Right forelimb (tissue), 1 donor: Measurements from ENCODE around the gene OR7D2.
"Not testable (repeated sequence)": the region's sequence is repeated elsewhere in the genome, so short reads cannot be mapped to it uniquely, and the experiment has no call there.

Source experiments
- DNase-seq: peaks from one replicate; pipeline ENCODE4 v3.0.0-alpha.2; 2018

The OR7D2 gene

DNA sequence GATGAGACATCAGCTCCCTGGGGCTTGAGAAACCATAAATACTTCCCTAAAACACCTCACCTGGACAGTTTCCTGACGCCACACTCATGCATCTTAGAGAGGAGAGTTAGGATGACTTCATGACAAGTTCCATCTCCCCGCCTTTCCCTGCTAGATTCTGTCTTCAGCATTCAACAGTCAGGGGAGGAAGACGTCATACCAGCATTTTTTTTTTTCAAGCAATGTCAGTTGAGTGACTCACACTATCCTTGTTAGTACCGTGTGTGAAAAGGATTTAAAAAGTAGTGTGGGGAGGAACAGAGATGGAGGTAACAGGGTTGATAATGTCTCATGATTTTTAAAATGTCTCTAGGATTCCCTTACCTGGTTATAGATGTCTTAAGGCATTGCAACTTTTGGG, at the start of gene OR7D2:
Gene OR7D2 (plus strand): TSS at position 79 of the 400 bp plus-strand sequence. CDS start 6,803 bp downstream, outside the sequence.
- DNase-seq = no peak

DNA sequence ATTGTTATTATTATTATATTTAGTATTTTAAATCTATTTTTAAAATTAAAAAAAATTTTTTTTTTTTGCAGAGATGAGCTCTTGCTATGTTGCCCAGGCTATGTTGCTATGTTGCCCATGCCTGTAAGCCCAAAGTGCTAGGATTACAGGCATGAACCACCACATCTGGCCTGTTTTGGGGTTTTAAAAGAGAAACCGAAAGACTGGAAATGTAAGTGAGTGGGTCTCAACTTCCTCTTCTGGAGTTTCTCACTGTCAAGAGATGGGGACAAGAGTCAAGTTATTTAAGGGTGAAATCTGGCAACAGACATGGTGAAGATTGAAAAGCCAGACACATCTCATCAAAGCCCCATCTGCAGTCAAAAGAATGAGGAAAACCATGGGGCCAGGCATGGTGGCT, 47.8 kb upstream of the OR7D2 start:
- no peak for DNase-seq

DNA sequence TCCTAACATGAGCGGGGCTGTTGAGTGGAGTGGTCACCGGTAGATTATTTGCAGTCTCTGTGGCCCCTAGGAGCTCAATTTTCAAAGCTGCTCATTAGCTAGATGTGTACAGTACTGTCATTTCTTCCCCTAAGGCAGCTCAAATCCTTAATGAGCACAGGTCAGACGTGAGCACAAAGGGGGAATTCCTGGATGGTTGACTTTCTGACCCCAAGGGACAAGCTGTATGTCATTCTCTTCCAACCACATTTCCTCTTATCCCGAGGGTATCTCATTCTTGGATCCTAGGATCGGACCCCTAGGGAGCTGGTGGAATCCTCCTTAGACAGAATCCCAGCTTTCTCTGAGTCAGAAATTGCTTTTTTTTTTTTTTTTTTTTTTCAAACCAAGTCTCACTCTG, 46.4 kb upstream of the OR7D2 start:
- DNase-seq = no peak

DNA sequence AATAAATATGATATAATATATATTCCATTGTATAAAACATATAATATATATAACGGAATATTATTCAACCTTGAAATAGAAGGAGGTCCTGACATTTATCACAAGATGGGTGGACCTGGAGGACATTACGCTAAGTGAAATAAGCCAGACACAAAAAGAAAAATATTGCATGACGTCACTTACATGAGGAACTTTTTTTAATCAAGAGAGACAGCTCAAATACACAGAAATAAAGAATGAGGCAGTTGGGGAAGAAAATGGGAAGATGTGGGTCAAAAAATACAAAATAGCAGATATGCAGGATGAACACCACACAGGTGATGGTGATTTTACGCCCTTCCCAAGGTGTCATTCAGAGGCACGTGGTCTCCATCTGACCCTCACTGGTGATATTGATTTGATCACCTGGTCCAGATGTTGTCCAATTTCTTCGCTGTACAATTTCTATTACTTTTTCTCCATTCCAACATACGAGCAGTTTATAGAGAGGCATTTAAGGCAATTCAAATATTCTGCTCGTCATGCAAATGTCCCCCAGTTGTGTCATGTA, 39.1 kb upstream of the OR7D2 start:
- DNase-seq = no peak

DNA sequence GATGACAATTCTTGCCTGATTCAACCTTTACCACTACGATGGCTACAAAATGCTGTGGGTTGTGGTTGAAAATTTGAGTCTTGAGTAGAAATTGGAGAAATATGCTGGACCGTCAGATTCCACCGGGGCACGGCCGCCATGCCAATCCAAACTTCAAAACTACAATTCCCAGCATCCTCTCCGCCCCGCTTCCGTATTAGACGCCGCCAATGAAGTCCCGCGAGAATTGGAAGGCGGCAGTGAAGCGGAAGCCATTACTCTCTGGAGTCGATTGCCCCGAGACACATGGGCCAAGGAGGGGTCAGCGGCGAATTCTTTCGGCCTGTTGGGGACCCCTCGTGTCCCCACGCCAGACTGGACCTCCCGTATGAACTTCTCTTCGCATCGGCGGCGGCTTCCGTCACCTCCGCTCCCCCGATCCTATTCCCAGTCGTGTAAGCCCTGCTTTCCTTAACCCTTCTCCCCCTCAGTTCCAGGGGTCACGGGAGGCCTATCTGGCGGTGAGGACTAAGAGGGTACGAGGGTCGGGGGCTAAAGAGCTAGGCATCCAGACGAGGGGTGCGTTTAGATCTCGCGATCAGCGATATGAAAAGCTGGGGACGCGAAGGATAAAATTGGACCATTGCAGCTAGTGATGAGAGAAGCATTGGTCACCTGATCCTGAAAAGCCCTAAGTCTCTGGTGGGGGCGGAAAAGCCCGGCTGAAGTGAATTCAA, 38.5 kb upstream of the OR7D2 start, which contains the start of gene ZNF317:
Gene ZNF317 (plus strand): TSS at position 239 of the 716 bp plus-strand sequence. CDS start 15,620 bp downstream, outside the sequence.
- DNase-seq = peak; percentile 92

DNA sequence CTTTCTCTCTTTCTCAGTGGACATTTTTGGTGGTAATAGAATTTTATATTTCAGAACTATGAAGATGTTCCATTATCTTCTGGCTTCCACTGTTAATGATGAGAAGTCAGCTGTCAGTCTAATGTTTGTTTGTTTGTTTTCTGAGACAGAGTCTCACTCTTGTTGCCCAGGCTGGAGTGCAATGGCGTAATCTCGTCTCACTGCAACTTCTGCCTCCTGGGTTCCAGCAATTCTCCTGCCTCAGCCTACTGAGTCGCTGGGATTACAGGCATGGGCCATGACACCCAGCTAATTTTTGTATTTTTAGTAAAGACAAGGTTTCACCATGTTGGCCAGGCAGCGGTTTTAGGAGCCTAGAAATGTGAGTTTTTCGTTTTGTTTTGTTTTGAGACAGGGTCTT, 33.9 kb upstream of the OR7D2 start:
- no peak for DNase-seq

DNA sequence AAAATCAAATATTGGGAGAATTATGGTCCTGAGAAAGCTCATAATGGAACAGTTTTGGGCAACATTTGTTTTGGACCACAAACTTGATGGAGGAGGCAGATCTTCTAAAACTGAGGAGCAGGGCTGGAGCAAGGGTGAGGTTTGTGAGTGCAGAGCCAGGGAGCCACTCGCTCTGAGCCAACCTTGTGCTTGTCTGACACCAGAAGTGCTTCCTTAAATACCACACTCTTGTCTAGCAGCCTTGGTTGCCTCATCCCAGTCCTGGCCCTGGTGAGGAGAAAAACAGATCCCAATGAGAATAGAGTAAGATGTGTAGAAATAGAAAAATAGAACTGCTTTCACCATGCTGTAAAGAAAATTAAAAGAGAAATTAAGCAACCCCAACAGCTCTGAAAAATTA, 31.9 kb upstream of the OR7D2 start:
- DNase-seq = no peak

DNA sequence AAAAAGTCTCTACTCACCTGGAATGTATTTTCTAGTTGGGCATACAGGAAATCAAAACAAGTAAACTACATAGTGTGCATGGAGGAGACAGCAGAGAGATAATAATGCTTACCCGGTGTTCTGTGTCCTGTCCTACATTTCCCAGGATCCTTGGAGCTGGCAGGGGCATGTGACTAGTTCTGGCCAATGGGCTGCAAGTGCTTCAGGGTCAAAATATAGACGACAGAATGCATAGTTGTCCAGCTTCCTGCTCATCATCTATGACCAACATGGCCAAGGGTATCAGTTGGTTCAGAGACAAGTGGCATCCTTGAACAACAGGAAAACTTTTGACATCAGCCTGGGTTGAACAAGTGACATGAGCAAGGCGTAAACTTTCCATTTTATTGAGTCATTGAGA, 30.1 kb upstream of the OR7D2 start:
- no peak for DNase-seq

DNA sequence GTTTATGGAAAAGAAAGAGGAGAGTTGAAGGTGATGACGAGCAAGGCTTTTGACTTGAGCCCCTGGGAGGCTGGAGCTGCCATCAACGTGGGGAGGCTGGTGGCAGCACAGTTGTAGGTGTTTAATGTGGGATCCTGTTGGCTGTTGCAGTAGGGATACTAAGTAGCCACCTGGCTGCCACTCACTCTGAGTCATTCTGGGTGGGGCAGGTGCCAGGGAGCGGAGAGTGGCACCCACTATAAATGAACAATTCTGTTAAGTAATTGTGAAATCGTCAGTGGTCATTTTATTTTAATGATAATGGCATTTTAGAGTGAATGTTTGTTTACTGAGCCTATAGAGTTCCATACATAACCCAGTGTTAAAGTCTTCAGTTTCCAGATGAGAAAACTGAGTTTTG, 28.8 kb upstream of the OR7D2 start:
- DNase-seq = no peak

DNA sequence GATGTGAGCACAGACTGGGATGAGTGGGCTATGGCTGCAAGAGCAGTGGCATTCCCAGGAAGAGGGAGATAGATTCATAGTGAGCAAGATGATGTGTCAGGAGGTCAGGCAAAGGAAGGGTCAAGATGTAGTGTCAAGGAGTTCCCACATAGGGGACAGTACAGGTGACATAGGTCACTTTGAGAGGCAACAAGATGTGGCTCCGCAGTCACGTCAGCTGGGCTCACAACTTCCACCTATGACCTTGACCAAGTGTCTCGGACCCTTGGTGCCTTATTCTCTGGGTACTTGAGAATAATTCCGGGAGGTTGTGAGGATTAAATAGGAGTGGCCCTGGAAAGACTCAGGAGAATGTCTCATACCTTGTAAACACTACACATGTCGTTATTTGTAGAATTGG, 28.1 kb upstream of the OR7D2 start:
- no peak for DNase-seq

DNA sequence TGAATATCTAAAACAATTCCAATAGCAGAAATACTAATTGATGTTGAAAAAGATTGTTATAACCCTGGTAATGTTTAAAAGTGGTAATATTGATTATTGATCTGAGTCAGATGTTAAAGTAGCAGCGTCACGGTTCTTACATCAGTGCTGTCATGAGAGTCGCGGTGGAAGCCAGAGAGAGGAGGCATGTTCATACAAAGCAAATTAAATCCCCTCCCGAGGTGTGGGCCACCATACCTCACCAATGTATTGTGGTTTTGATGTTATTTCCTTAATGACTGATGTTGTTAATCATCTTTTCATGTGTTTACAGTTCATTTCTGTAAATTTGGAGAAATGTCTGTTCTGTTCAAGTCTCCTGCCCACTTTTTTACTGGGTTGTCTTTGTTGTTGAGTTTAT, 27.4 kb upstream of the OR7D2 start:
- DNase-seq = no peak

DNA sequence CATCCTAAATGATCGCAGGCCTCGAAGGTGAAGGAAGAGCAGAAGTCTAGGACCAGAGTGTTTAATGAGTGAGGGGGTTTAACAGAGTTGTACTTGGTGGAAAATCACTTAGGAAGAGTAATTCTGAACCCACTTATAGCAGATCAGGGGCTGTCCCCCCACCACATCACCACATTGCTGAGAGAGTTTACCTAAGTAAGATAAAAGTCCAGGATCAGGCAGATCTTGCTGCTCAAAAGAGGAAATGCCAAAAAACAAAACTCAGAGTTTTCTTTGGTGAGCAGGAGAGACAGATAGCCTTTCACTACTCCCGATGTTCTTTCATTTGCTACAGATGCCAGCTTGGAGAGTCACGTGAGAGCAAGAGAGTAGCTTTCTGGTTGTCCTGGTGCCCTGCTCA, 23.2 kb upstream of the OR7D2 start:
- no peak for DNase-seq

DNA sequence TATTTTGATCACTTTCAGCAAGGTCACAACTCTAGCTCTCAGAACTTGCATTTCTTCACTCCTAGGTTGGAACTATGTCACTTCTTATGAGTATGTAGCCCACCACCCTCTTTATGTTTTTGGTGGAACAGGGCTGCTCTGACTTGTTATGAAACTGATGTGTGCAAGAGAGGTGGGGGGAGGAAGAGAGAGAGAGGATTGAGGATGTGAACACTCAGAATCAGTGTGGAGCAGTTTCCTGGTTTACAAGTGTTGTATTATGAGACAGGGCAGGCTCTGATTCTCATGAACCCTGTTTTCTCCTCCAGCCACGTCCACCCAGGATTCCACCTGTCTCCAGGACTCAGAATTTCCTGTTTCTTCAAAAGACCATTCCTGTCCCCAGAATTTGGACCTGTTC, 22.5 kb upstream of the OR7D2 start:
- no peak for DNase-seq

DNA sequence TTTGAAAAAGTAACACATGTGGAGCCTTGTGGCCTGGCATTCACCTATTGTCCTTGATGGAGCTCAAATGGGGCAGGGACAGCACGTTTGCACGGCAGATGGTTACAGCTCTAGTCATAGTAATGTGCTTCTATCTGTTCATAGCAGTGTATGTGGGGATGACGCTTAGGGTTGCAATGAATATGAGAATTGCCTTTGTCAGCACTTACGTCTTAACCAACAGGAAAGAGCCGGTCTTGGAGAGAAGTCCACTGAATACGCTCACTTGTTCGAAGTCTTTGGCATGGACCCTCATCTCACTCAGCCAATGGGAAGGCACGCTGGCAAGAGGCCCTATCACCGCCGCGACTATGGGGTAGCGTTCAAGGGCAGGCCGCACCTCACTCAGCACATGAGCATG, 18.9 kb upstream of the OR7D2 start:
- no peak for DNase-seq

DNA sequence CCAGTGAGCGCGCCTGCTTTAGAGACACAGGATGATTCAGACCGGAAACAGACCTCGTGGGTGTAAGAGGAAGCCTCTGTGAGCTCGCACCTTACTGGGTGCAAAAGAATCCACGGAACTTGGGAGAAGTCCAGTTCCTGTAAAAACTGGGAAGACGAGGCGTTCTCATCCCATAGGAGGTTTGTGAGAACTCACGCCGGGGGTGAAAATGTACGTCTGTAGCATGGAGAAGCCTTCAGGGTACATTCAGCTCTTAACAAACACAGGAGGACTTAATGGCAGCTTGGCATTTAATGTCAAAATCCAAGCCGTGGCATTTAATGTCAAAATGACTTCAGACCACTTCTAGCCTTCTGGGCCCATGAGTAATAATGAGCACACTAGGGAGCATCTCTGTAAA, 17.4 kb upstream of the OR7D2 start:
- no peak for DNase-seq

DNA sequence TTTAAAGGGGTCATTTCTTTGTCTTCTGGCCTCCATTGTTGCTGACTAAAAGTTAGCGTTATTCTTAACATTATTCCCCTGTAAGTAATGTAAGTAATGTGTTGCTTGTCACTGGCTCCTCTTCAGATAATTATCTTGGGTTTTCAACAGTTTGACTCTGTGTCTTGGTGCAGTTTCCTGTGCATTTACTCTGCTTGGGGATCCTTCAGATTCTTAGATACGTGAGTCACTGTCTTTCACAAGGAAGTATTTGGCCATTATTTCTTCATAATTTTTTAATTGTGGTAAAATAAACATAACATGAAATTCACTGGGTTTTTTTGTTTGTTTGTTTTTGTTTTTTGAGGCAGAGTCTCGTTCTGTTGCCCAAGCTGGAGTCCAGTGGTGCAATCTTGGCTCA, 13.5 kb upstream of the OR7D2 start:
- DNase-seq = no peak

DNA sequence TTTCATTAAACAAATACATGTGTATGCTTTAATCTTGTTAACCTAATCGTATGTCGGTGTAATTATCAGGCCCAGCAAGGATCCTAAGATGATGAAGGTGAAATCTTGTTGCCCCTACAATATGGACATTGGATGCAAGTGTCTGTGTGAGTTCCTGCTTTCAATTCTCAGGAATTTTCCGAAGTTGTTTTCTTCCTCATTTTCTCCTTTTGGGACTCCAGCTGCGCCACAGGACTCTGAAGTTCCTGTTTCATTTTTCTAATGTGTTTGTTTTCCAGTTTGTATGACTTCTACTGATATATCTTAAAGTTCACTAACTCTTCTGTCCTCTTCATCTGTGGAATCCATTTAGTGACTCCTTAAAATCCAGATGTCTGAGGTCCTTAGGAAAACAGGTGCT, 11.9 kb upstream of the OR7D2 start:
- DNase-seq = no peak

DNA sequence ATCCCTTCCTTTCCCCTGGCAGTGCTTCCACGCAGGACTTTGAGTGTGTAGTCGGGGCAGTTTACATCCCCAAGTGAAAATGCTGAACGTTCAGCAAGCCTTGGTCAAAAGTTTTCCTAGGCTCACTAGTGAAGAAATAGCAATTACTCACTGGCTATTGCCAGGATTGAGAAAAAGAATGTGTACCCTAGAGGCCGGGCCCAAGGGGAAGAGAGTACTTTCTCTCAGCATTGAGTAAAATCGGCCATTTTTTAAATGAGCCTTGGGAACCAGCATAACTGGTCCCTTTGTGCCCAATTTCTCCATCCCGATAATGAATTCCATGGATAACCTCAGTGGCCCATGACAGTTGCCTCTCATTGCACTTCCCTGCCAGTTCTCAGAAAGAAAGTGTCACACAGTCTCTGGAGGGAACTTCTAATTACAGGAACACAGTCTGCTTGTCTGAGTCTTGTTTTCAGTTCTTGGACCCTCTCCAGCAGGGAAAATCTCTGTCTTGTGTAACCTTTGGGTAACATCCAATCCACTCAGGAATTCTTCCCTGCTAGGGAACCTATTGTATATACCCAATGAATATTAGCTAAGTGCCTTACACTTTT, 7.3 kb upstream of the OR7D2 start:
- DNase-seq = no peak

DNA sequence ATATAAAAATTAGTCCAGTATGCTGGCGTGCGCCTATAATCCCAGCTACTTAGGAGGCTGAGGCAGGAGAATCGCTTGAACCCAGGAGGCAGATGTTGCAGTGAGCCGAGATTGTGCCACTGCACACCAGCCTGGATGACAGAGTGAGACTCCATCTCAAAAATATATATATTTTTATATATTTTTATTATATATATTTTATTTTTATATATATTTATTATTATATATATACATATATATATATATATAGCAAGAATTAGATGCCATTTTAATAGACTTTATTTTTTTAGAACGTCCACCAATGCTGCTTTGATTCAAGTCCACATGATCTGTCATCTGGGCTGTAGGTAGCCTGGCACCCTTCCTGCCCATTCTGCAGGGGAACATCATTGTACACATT, 3.5 kb upstream of the OR7D2 start:
- DNase-seq = no peak

DNA sequence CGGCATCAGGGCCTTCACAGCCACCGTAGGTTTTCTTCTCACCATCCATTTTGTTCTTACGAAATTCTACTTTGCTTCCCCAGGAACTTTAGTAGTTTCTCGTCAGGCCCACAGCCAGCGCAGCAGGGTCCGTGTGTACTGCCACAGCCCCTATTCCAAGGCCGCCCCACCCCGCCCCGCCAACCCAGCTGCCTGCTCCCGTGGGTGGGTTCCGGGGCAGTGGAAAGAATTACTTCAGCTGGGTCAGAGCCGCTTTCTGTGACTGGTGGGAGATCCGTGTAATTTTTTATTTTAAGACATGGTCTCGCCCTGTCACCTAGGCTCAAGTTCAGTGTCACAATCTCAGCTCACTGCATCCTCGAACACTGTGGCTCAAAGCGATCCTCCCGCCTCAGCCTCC, 4.2 kb downstream of the OR7D2 start:
- no peak for DNase-seq

DNA sequence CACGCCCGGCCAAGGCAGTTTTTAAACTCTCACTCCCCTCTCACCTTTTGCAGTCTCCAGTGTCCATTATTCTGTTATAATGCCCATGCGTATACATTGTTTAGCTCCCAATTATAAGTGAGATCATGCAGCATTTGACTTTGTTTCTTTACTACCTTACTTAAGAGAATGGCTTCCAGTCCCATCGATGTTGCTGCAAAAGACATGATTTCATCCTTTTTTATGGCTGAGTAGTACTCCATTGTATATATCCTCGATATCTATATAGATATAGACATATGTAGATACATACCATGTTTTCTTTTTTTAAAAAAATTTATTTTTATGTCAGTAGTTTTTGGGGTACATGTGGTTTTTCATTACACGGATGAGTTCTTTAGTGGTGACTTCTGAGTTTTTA, 8.4 kb downstream of the OR7D2 start:
- DNase-seq = no peak

DNA sequence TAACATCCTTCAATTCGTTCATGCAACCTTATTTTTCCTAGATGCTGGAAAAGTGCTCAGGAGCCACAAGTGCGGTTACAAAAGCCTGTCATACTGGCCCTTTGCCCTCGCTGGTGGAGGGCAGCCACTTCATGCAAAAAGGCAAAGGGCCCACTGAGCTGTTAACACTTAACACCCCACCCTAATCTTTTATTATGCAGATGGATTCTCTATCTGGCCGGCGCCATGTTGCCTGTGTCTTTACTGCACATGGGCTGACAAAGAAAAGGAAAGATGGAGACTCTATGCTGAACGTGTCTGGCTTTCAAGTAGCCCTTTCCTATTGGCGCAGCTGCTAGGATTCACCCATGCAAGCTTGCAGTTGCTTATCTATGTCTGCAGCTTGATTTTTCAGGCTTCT, 10.8 kb downstream of the OR7D2 start:
- no peak for DNase-seq

DNA sequence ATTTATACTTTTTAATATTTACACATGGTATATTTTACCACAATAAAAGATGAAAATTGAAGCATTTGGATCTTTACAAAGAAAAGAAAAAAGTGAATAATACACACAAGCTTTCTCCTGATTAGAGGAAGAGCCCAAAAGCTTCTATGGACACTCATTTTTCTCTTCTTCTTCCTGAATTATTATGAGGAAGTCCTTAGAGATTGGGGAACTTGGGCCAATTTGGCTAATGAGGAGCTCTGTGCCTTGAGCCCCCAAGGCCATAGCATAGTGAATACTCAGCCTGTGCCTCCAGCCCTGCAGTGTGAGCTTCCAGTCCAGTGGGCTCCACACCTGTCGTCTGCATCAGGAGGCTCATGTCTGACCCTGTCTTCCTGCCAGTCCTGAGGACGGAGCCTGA, 19.3 kb downstream of the OR7D2 start:
- not testable (repeated sequence) for DNase-seq

DNA sequence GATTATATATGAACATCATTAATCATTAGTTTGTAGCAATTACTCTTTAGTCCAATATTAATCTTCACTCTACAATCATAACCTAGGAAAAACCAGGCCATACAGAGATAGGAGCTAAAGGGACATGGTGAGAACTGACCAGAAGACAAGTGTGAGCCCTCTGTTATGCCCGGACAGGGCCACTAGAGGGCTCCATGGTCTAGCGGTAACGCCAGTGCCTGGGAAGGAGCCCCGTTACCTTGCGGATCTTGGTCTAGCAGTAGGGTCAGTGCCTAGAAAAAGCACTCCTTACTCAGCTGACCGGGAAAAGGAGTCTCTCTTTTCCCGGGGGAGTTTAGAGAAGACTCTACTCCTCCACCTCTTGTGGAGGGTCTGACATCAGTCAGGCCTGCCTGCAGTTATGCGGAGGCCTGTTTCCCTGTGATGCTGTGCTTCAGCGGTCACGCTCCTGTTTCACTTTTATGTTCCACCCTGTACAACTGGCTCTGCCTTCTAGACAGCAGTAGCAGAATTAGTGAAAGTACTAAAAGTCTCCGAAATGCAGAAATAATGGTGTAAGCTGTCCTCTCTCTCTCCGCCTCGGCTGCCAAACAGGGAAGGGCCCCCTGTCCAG, 26.8 kb downstream of the OR7D2 start:
- DNase-seq = peak; percentile 76
